OCI-LY7 (cell line): ENCODE results near the gene THG1L.

Source experiments
- CTCF ChIP-seq: fragments of 200-600 bp; sonication (generic); conservative IDR thresholded peaks from 2 replicates; pipeline ENCODE4 v1.5.1; 2014; ENCODE audit warnings: mild to moderate bottlenecking, antibody characterized with exemption, low read length, moderate library complexity, mixed read lengths
- EZH2phosphoT487 ChIP-seq: fragments of 200-600 bp; sonication (generic); IDR thresholded peaks from 2 replicates; pipeline ENCODE4 v1.6.1; 2018; ENCODE audit warnings: low read depth, borderline replicate concordance, mild to moderate bottlenecking, mixed run types, antibody characterized with exemption, low read length, moderate library complexity, mixed read lengths

DNA sequence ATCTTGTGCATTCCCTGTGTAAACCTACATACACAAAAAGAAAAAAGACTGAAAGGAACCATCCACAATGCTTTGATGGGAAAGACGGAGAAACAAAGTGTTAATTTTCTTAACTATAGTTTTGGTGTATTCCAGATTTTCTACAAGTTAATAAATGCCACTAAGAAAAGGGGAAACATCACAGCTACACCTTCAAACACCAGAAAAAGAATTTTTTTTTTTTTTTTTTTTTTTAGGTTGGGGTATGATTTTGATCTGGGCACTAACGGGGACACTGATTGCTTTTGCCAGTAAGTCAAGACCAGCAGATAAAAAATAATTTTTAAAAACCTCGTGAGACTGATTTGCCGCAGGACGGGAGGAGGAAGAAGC, 334 bp upstream of the THG1L start:
- no peak for TF ChIP-seq CTCF
- no peak for TF ChIP-seq EZH2phosphoT487
